Activated CD4-positive, alpha-beta T cell treated with anti-CD3 and anti-CD28 coated beads, Interleukin-10, Interleukin-2, amounts not matched to agents 100 ng/mL and 50 ng/mL, durations not matched to agents 16 hours and 8 hours (primary cell): ENCODE results near the gene RNF144A.

Experiments used
- DNase-seq: peaks from one replicate; pipeline ENCODE4 v3.0.0-alpha.2; 2020

RNF144A gene

GRCh38 chr2:7027411-7027810 is 110.2 kb downstream of the RNF144A start:
- DNase-seq, result no peak

GRCh38 chr2:7027956-7028655 is 110.9 kb downstream of the RNF144A start:
- no peak for DNase-seq

- DNase-seq, result no peak
Observed at GRCh38 chr2:7028846-7029245, 111.6 kb downstream of the RNF144A start.

- no peak for DNase-seq
Observed at GRCh38 chr2:7029291-7030059, 112.3 kb downstream of the RNF144A start.

GRCh38 chr2:7030810-7031209 is 113.6 kb downstream of the RNF144A start:
- no peak for DNase-seq

GRCh38 chr2:7031547-7032245 is 114.5 kb downstream of the RNF144A start:
- peak; percentile 17 for DNase-seq

GRCh38 chr2:7032371-7032770 is 115.2 kb downstream of the RNF144A start:
- DNase-seq, result no peak

GRCh38 chr2:7033136-7033960 is 116.1 kb downstream of the RNF144A start:
- DNase-seq, result no peak

- no peak for DNase-seq
Observed at GRCh38 chr2:7034303-7034702, 117.1 kb downstream of the RNF144A start.

GRCh38 chr2:7035884-7036283 is 118.7 kb downstream of the RNF144A start:
- no peak for DNase-seq

- peak; percentile 48 for DNase-seq
Observed at GRCh38 chr2:7037340-7038333, 120.4 kb downstream of the RNF144A start.

GRCh38 chr2:7040547-7040946 is 123.3 kb downstream of the RNF144A start:
- no peak for DNase-seq

GRCh38 chr2:7041421-7041820 is 124.2 kb downstream of the RNF144A start:
- DNase-seq, result no peak

GRCh38 chr2:7043690-7044089 is 126.5 kb downstream of the RNF144A start:
- no peak for DNase-seq

GRCh38 chr2:7044253-7045250 is 127.3 kb downstream of the RNF144A start:
- peak; percentile 63 for DNase-seq

- DNase-seq, result no peak
Observed at GRCh38 chr2:7045601-7046590, 128.7 kb downstream of the RNF144A start.

GRCh38 chr2:7047661-7048060 is 130.4 kb downstream of the RNF144A start:
- DNase-seq, result no peak

- no peak for DNase-seq
Observed at GRCh38 chr2:7048762-7049294, 131.6 kb downstream of the RNF144A start.

GRCh38 chr2:7052404-7052803 is 135.2 kb downstream of the RNF144A start:
- DNase-seq, result no peak
